ENCODE results near the gene POMP. TPM values are rescaled to one million over a fixed set of nuclear protein-coding genes. Genes with fewer than 3 reads are reported as not detected.

POMP gene
- total RNA-seq, 2 experiments from 2014 or later, result 25.8 to 28.5 TPM

GRCh38 chr13:28640861-28641599 lies 17.9 kb upstream of the POMP start:
- Mint-ChIP-seq H3K9me3 (no peaks in the 10 kb centered on the region), H3K27ac (no peak overlapping the region), H3K36me3 (ENCODE audit: low read depth) (no peaks in the 10 kb centered on the region), H3K4me1 (ENCODE audit: low read depth) (peaks cover 8% of the 10 kb centered on the region), H3K4me3 (no peak overlapping the region), H3K27me3 (peaks cover 11% of the 10 kb centered on the region)
- intact Hi-C loops (cut with DNase I, micrococcal nuclease), result no loop called here
- ATAC-seq (ENCODE audit: poor library complexity), result no peak
- Histone ChIP-seq H3K4me1 (ENCODE audit: insufficient read depth, low read length) (peaks cover 3% of the 10 kb centered on the region), H3K9me3 (ENCODE audit: control insufficient read depth in 1 of 2, insufficient read depth in 1 of 2, low read length in 2 of 2) (no peaks in the 10 kb centered on the region), H3K4me3 (ENCODE audit: low read length) (no peak overlapping the region), H3K27ac (ENCODE audit: low read depth in 1 of 2, low read length in 2 of 2) (no peak overlapping the region), H3K36me3 (ENCODE audit: insufficient read depth, low read length) (no peaks in the 10 kb centered on the region), H3K27me3 (ENCODE audit: control insufficient read depth in 1 of 2, insufficient read depth in 2 of 2, low read length in 2 of 2) (no peaks in the 10 kb centered on the region)
- CTCF ChIA-PET, result interaction anchor here (1.6 kb wide), 1 partner anchor 17 kb away, joined by 5 read pairs; the partner anchor contains the start of gene POMP
- no peak for DNase-seq
- POLR2A ChIA-PET, result no interaction called here
- no peak for TF ChIP-seq CTCF (IDR thresholded peaks at IDR 0.05)

DNA sequence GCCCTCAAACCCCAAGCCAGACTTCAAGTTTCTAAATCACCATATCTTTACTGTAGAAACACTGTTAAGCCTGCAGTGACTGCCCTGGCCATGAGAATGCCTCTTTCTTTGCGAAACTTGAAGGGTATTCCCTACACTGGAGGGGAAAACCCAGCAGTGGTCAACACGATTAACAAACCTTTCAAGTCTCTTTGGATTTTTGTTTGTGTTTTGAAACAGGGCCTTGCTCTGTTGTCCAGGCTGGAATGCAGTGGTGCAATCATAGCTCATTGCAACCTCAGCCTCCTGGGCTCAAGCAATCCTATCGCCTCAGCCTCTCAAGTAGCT lies 17.4 kb upstream of the POMP start:
- intact Hi-C loops (cut with DNase I, micrococcal nuclease), result no loop called here
- Histone ChIP-seq H3K4me3 (ENCODE audit: low read length) (no peak overlapping the region), H3K9me3 (ENCODE audit: control insufficient read depth in 1 of 2, insufficient read depth in 1 of 2, low read length in 2 of 2) (no peaks in the 10 kb centered on the region), H3K36me3 (ENCODE audit: insufficient read depth, low read length) (no peaks in the 10 kb centered on the region), H3K4me1 (ENCODE audit: insufficient read depth, low read length) (peaks cover 2% of the 10 kb centered on the region), H3K27ac (ENCODE audit: low read depth in 1 of 2, low read length in 2 of 2) (no peak overlapping the region), H3K27me3 (ENCODE audit: control insufficient read depth in 1 of 2, insufficient read depth in 2 of 2, low read length in 2 of 2) (no peaks in the 10 kb centered on the region)
- ChIA-PET POLR2A (no interaction called here), CTCF (interaction anchor here (1.6 kb wide), 1 partner anchor 17 kb away, joined by 5 read pairs; the partner anchor contains the start of gene POMP)
- Mint-ChIP-seq H3K27me3 (peaks cover 10% of the 10 kb centered on the region), H3K36me3 (ENCODE audit: low read depth) (no peaks in the 10 kb centered on the region), H3K4me3 (no peak overlapping the region), H3K27ac (no peak overlapping the region), H3K4me1 (ENCODE audit: low read depth) (peaks cover 5% of the 10 kb centered on the region), H3K9me3 (no peaks in the 10 kb centered on the region)
- no peak for ATAC-seq (ENCODE audit: poor library complexity)
- no peak for DNase-seq
- no peak for TF ChIP-seq CTCF (IDR thresholded peaks at IDR 0.05)

- Mint-ChIP-seq H3K9me3 (no peaks in the 10 kb centered on the region), H3K27me3 (no peaks in the 10 kb centered on the region), H3K27ac (no peak overlapping the region), H3K4me3 (no peak overlapping the region), H3K4me1 (ENCODE audit: low read depth) (peaks cover 2% of the 10 kb centered on the region), H3K36me3 (ENCODE audit: low read depth) (peaks cover 12% of the 10 kb centered on the region)
- H3K4me1 ChIP-seq (ENCODE audit: insufficient read depth, low read length), result no peaks in the 10 kb centered on the region
- TF ChIP-seq CTCF (IDR thresholded peaks at IDR 0.05), result no peak
- H3K36me3 ChIP-seq (ENCODE audit: insufficient read depth, low read length), result no peaks in the 10 kb centered on the region
- ChIA-PET CTCF (no interaction called here), POLR2A (interaction anchor here (0.7 kb wide), 1 partner anchor 8 kb away, joined by 3 read pairs; no protein-coding TSS in a partner anchor)
- DNase-seq, result no peak
- intact Hi-C loops (cut with DNase I, micrococcal nuclease), result no loop called here
- no peak overlapping the region for H3K4me3 ChIP-seq (ENCODE audit: low read length)
- no peak overlapping the region for H3K27ac ChIP-seq (ENCODE audit: low read depth in 1 of 2, low read length in 2 of 2)
- ATAC-seq (ENCODE audit: poor library complexity), result no peak
- H3K27me3 ChIP-seq (ENCODE audit: control insufficient read depth in 1 of 2, insufficient read depth in 2 of 2, low read length in 2 of 2), result no peaks in the 10 kb centered on the region
- H3K9me3 ChIP-seq (ENCODE audit: control insufficient read depth in 1 of 2, insufficient read depth in 1 of 2, low read length in 2 of 2), result no peaks in the 10 kb centered on the region
Observed at GRCh38 chr13:28650284-28650683, 8.6 kb upstream of the POMP start.

All from CD4-positive, alpha-beta T cell (primary cell).